DMS 273 treated with DMSO at 0.1 percent for 48 hours (cell line): ENCODE results near the gene KLHL25.

Source experiments
- DNase-seq: peaks from one replicate; lab custom pipeline; 2025; lab: John Stamatoyannopoulos, UW

KLHL25 gene

GRCh38 chr15:85746641-85747040, 48.1 kb downstream of the KLHL25 start:
- DNase-seq, result no peak

- no peak for DNase-seq
Measured at GRCh38 chr15:85745525-85746150, 49.1 kb downstream of the KLHL25 start.

DNA sequence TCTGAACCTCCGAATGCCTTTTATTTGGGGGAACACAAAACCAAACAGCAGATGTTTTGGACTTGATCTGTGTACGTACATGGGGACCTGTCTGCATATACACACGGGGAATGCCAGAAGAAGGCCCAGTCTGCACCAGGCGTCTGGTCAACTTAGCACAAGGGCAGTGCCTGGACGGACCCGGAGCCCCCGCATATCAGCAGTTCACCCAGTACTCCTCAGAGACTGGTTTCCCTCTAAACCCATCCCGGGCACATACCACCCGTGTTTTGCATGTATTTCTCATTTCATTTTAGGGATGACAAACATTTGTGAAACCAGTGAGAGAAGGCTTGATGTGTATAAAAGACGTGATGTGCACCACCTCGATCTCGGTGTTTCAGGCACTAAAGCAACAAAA, 49.7 kb downstream of the KLHL25 start:
- DNase-seq, result no peak

DNA sequence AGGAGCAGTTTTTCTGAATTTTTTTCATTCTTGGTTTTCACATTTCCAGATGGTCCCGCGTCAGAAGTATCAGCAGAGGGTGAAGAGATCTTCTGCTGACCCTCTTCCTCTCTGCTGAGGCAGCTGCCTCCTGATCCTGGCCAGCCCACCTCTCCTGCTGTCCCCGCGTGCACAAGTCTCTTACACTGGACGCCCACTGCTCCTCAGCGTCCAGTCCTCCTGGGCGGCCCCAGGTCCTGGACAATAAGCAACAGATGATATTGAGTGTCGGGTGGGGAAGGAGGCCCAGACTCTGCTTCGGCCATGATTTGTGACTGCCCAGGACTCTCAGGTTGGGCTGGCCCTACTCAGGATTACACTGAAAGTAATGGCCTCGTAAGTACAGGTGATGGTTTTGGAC, 50.1 kb downstream of the KLHL25 start:
- DNase-seq, result no peak

- DNase-seq, result no peak
Measured at GRCh38 chr15:85743392-85744055, 51.2 kb downstream of the KLHL25 start.

- peak; percentile 52 for DNase-seq
Measured at GRCh38 chr15:85742186-85742821, 52.4 kb downstream of the KLHL25 start.

DNA sequence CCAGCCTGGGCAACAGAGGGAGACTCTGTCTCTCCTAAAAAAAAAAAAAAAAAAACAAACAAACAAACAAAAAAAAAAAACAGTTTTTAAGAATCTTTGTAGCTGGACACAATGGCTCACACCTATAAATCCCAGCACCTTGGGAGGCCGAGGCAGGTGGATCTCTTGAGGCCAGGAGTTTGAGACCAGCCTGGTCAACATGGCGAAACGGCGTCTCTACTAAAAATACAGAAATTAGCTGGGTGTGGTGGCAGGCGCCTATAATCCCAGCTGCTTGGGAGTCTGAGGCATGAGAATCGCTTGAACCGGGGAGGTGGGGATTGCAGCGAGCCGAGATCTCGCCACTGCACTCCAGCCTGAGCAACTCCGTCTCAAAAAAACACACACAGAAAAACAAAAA, 53.1 kb downstream of the KLHL25 start:
- DNase-seq, result no peak

DNA sequence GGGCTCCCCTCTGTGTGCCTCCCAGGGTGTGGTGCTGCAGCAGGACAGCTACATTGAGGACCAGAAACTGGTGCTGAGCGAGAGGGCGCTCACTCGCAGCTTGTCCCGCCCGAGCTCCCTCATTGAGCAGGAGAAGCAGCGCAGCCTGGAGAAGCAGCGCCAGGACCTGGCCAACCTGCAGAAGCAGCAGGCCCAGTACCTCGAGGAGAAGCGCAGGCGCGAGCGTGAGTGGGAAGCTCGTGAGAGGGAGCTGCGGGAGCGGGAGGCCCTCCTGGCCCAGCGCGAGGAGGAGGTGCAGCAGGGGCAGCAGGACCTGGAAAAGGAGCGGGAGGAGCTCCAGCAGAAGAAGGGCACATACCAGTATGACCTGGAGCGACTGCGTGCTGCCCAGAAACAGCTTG, 53.7 kb downstream of the KLHL25 start:
- no peak for DNase-seq

GRCh38 chr15:85737061-85737460, 57.7 kb downstream of the KLHL25 start:
- no peak for DNase-seq

GRCh38 chr15:85733416-85733815, 61.3 kb downstream of the KLHL25 start:
- no peak for DNase-seq

- peak; percentile 14 for DNase-seq
Measured at GRCh38 chr15:85730001-85730820, 64.5 kb downstream of the KLHL25 start.

GRCh38 chr15:85727068-85727467, 67.7 kb downstream of the KLHL25 start:
- DNase-seq, result no peak

GRCh38 chr15:85726454-85726853, 68.3 kb downstream of the KLHL25 start:
- no peak for DNase-seq

- no peak for DNase-seq
Measured at GRCh38 chr15:85725564-85725963, 69.2 kb downstream of the KLHL25 start.

- DNase-seq, result no peak
Measured at GRCh38 chr15:85725019-85725418, 69.7 kb downstream of the KLHL25 start.

GRCh38 chr15:85723960-85724945, 70.5 kb downstream of the KLHL25 start:
- no peak for DNase-seq

GRCh38 chr15:85722374-85723152, 72.2 kb downstream of the KLHL25 start:
- no peak for DNase-seq

DNA sequence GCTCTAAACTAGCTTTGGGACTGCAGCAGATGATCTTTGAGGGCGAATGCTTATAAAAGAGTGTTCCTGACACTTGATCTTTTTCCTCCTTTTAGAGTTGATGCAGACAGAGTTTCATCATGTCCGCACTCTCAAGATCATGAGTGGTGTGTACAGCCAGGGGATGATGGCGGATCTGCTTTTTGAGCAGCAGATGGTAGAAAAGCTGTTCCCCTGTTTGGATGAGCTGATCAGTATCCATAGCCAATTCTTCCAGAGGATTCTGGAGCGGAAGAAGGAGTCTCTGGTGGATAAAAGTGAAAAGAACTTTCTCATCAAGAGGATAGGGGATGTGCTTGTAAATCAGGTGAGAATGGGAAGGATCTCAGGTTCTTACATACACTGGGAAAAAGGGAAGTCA, 75.7 kb downstream of the KLHL25 start:
- DNase-seq, result no peak

DNA sequence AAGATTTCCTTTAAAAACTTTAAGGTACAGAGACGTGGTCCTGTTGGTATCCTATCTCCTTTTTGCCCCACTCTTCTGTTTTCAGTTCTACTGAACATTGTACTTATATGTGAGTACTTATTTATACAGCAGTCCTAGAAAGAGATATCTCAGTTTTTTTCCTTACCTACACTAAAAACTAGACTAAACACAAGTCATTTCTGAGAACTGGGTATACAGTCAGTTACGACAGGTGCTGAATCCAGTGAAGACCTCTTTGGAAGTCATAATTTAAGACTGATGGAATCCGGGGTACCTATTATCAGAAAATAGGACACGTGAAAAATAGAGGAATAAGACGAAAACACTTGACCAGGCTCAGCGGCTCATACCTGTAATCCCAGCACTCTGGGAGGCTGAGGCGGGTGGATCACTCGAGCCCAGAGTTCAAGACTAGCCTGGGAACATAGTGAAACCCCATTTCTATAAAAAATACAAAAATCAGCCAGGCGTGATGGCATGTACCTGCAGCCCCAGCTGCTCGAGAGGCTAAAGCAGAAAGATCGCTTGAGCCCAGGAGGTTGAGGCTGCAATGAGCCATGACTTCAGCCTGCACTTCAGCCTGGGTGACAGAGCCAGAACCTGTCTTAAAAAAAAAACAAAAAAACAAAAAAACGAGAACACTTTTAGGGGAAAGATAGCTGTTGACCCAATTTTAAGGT, 76.3 kb downstream of the KLHL25 start:
- no peak for DNase-seq

- no peak for DNase-seq
Measured at GRCh38 chr15:85717212-85717611, 77.5 kb downstream of the KLHL25 start.
